HL-60 (cell line): ENCODE data around the gene CDIPT.

Experiments
- GABPA ChIP-seq: IDR thresholded peaks from 2 replicates; pipeline ENCODE4 v1.6.1; 2012; ENCODE audit warnings: low read depth
- POLR2AphosphoS5 ChIP-seq: IDR thresholded peaks from 2 replicates; pipeline ENCODE4 v1.6.1; 2012; ENCODE audit warnings: low read depth
- SPI1 ChIP-seq: IDR thresholded peaks from 2 replicates; pipeline ENCODE4 v1.6.1; 2012; ENCODE audit warnings: low read depth, mild to moderate bottlenecking, borderline replicate concordance
- TF ChIP-seq, protein P1 (sequence below): IDR thresholded peaks from one replicate; pipeline ENCODE4 v1.5.1; 2011; ENCODE audit warnings: low read length, control low read depth, inconsistent platforms; ENCODE audit not compliant: insufficient read depth
- TF ChIP-seq, protein P2 (sequence below): IDR thresholded peaks from 2 replicates; pipeline ENCODE4 v1.6.1; 2012; ENCODE audit warnings: low read depth; ENCODE audit not compliant: insufficient replicate concordance

DNA sequence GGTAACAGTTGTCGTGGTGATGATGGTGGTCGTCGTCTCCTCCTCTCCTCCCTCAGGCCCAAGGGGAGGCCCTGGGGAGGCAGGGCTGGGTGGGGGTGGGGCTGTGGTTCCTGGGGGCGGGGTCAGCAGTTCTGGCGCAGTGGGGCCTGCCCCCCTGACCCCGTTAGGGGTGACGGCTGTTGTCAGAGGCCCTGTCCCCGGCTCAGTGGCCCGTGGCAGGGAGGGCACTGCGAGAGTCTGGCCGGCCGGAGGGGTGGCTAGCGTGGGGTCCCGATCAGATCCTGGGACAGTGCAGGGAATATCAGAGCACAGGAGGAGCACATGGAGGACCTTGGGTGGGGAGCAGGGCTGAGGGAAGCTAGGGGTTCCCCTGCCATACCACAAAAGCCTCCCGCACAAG is 33.8 kb upstream of the CDIPT start:
- TF ChIP-seq, protein P1, sequence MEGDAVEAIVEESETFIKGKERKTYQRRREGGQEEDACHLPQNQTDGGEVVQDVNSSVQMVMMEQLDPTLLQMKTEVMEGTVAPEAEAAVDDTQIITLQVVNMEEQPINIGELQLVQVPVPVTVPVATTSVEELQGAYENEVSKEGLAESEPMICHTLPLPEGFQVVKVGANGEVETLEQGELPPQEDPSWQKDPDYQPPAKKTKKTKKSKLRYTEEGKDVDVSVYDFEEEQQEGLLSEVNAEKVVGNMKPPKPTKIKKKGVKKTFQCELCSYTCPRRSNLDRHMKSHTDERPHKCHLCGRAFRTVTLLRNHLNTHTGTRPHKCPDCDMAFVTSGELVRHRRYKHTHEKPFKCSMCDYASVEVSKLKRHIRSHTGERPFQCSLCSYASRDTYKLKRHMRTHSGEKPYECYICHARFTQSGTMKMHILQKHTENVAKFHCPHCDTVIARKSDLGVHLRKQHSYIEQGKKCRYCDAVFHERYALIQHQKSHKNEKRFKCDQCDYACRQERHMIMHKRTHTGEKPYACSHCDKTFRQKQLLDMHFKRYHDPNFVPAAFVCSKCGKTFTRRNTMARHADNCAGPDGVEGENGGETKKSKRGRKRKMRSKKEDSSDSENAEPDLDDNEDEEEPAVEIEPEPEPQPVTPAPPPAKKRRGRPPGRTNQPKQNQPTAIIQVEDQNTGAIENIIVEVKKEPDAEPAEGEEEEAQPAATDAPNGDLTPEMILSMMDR = no peak
- TF ChIP-seq SPI1 = no peak
- TF ChIP-seq, protein P2, sequence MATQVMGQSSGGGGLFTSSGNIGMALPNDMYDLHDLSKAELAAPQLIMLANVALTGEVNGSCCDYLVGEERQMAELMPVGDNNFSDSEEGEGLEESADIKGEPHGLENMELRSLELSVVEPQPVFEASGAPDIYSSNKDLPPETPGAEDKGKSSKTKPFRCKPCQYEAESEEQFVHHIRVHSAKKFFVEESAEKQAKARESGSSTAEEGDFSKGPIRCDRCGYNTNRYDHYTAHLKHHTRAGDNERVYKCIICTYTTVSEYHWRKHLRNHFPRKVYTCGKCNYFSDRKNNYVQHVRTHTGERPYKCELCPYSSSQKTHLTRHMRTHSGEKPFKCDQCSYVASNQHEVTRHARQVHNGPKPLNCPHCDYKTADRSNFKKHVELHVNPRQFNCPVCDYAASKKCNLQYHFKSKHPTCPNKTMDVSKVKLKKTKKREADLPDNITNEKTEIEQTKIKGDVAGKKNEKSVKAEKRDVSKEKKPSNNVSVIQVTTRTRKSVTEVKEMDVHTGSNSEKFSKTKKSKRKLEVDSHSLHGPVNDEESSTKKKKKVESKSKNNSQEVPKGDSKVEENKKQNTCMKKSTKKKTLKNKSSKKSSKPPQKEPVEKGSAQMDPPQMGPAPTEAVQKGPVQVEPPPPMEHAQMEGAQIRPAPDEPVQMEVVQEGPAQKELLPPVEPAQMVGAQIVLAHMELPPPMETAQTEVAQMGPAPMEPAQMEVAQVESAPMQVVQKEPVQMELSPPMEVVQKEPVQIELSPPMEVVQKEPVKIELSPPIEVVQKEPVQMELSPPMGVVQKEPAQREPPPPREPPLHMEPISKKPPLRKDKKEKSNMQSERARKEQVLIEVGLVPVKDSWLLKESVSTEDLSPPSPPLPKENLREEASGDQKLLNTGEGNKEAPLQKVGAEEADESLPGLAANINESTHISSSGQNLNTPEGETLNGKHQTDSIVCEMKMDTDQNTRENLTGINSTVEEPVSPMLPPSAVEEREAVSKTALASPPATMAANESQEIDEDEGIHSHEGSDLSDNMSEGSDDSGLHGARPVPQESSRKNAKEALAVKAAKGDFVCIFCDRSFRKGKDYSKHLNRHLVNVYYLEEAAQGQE = no peak
- TF ChIP-seq POLR2AphosphoS5 = no peak
- no peak for TF ChIP-seq GABPA
